UCSD-AML1 (cell line): ENCODE measurements around the gene PPP1R3G.

Experiments used
- DNase-seq: peaks from one replicate; lab custom pipeline; 2025; ENCODE audit not compliant: unreplicated experiment; lab: John Stamatoyannopoulos, UW

The PPP1R3G gene

GRCh38 chr6:5071216-5071615 lies 13.9 kb upstream of the PPP1R3G start:
- no peak for DNase-seq

- no peak for DNase-seq
These were observed 12.7 kb upstream of the PPP1R3G start for GRCh38 chr6:5072440-5072839.

GRCh38 chr6:5073992-5074391 lies 11.1 kb upstream of the PPP1R3G start:
- no peak for DNase-seq

GRCh38 chr6:5076931-5077330 lies 8.2 kb upstream of the PPP1R3G start:
- DNase-seq, result no peak

- no peak for DNase-seq
These were observed 6.9 kb upstream of the PPP1R3G start for GRCh38 chr6:5078121-5078669.

GRCh38 chr6:5079692-5080091 lies 5.4 kb upstream of the PPP1R3G start:
- DNase-seq, result no peak

- DNase-seq, result no peak
These were observed 4.6 kb upstream of the PPP1R3G start for GRCh38 chr6:5080574-5080973.

GRCh38 chr6:5081182-5081581 lies 4.0 kb upstream of the PPP1R3G start:
- no peak for DNase-seq

- no peak for DNase-seq
These were observed 3.2 kb upstream of the PPP1R3G start for GRCh38 chr6:5081955-5082354.

GRCh38 chr6:5082487-5083306 lies 2.4 kb upstream of the PPP1R3G start:
- no peak for DNase-seq

- DNase-seq, result no peak
These were observed 1.9 kb upstream of the PPP1R3G start for GRCh38 chr6:5083307-5083583.

GRCh38 chr6:5083813-5084359 lies 1.3 kb upstream of the PPP1R3G start:
- no peak for DNase-seq

GRCh38 chr6:5084360-5084780 lies 771 bp upstream of the PPP1R3G start:
- DNase-seq, result no peak

- peak; percentile 37 for DNase-seq
These were observed 630 bp downstream of the PPP1R3G start for GRCh38 chr6:5085648-5086293.

- DNase-seq, result no peak
These were observed 1.3 kb downstream of the PPP1R3G start for GRCh38 chr6:5086294-5086890.

- DNase-seq, result no peak
These were observed 2.2 kb downstream of the PPP1R3G start for GRCh38 chr6:5087389-5087788.

- no peak for DNase-seq
These were observed 3.6 kb downstream of the PPP1R3G start for GRCh38 chr6:5088780-5089179.

GRCh38 chr6:5089481-5090438 lies 4.6 kb downstream of the PPP1R3G start:
- DNase-seq, result no peak

GRCh38 chr6:5090603-5091002 lies 5.5 kb downstream of the PPP1R3G start:
- DNase-seq, result no peak

- no peak for DNase-seq
These were observed 6.3 kb downstream of the PPP1R3G start for GRCh38 chr6:5091210-5092069.
